Cardiac muscle cell (in vitro differentiated cells and primary cell): ENCODE data around the gene PRTG. TPM values are rescaled to one million over a fixed set of nuclear protein-coding genes. Genes with fewer than 3 reads are reported as not detected.

Experiments used
- DNase-seq, 2 donors: peaks; one replicate each; pipeline versions ENCODE4 v3.0.0 to v3.0.0-alpha.2; 2010 to 2017; ENCODE audit warnings: low read depth in 1 of 2, low spot score in 1 of 2
- H3K27ac ChIP-seq: fragments of 200-600 bp; sonication (generic); 2 replicates; pipeline ENCODE4 v1.5.1; 2016
- H3K27me3 ChIP-seq: fragments of 200-600 bp; sonication (generic); 2 replicates; pipeline ENCODE4 v1.6.0; 2016; ENCODE audit warnings: control low read depth
- H3K36me3 ChIP-seq: fragments of 200-600 bp; sonication (generic); 2 replicates; pipeline ENCODE4 v1.5.1; 2016; ENCODE audit warnings: control low read depth
- H3K4me1 ChIP-seq: fragments of 200-600 bp; sonication (generic); 2 replicates; pipeline ENCODE4 v1.8.1; 2017; ENCODE audit warnings: low read depth, mild to moderate bottlenecking, mixed run types
- H3K4me3 ChIP-seq: fragments of 200-600 bp; sonication (generic); 2 replicates; pipeline ENCODE4 v1.5.1; 2016; ENCODE audit warnings: mild to moderate bottlenecking
- H3K9me3 ChIP-seq: fragments of 200-600 bp; sonication (generic); 2 replicates; pipeline ENCODE4 v1.5.1; 2017; ENCODE audit warnings: low read depth, mild to moderate bottlenecking, control low read depth
- CTCF ChIP-seq: IDR thresholded peaks from 2 replicates; pipeline ENCODE4 v1.5.1; 2012; ENCODE audit warnings: low read depth, mild to moderate bottlenecking, low read length
- polyA plus RNA-seq: library from polyadenylated mRNA; unstranded; fragments of >200 nt; fragmentation: Nextera tagmentation; extraction: Ambion mirVana; gene quantifications from 2 replicates; pipeline ENCODE4 v1.2.1, GENCODE V29; 2016
- total RNA-seq: library from RNA; depleted of rRNA; stranded (reverse); fragments of >200 nt; gene quantifications from 2 replicates; pipeline ENCODE4 v1.2.3, GENCODE V29; 2016

Gene PRTG
- total and polyA plus RNA-seq, 2 experiments from 2014 or later: 16.1 to 93.8 TPM

DNA sequence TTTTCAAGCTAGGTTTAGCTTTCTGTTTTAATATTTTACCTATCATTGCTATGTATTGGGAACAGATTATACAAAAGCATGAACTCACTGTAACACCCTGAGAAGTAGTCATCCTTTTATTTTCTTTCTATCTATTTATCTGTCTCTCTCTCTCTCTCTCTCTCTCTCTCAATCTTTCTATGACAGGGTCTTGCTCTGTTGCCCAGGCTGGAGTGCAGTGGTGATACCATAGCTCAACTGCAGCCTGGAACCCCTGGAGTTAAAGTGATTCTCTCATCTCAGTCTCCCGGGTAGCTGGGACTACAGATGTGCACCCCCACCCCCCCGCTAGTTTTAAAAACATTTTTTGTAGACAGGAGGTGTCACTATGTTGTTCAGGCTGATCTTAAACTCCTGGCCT lies 28.9 kb downstream of the PRTG start:
- Histone ChIP-seq H3K27ac (no peak overlapping the region), H3K36me3 (no peaks in the 10 kb centered on the region), H3K4me1 (peaks cover 19% of the 10 kb centered on the region), H3K9me3 (no peaks in the 10 kb centered on the region), H3K4me3 (no peak overlapping the region), H3K27me3 (no peaks in the 10 kb centered on the region)
- no peak for TF ChIP-seq CTCF
- no peak for DNase-seq

GRCh38 chr15:55712363-55712762 lies 30.6 kb downstream of the PRTG start:
- Histone ChIP-seq H3K36me3 (no peaks in the 10 kb centered on the region), H3K4me1 (peaks cover 25% of the 10 kb centered on the region), H3K27ac (peak overlapping the region; percentile 68), H3K27me3 (no peaks in the 10 kb centered on the region), H3K9me3 (no peaks in the 10 kb centered on the region), H3K4me3 (no peak overlapping the region)
- TF ChIP-seq CTCF: no peak
- DNase-seq: no peak

DNA sequence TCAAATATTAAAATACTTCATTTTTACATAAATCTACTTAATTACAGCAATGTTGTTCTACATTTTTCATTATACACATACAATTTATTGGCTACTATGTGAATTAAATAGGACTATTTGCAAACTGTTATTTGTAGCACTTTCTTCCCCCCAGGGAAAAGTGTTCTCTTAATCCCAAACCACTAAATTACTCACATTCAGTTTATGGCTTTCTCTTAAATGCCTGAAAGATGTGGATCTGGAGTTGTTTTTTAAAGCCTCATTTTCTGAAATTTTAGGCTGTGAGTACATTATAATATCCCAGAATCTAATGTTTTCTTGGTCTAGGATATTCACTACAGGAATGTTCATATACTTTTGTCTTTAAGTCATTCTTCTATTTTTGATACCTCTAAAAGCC lies 32.7 kb downstream of the PRTG start:
- Histone ChIP-seq H3K27me3 (no peaks in the 10 kb centered on the region), H3K36me3 (no peaks in the 10 kb centered on the region), H3K4me3 (no peak overlapping the region), H3K9me3 (no peaks in the 10 kb centered on the region), H3K4me1 (peaks cover 21% of the 10 kb centered on the region), H3K27ac (no peak overlapping the region)
- no peak for DNase-seq
- no peak for TF ChIP-seq CTCF

DNA sequence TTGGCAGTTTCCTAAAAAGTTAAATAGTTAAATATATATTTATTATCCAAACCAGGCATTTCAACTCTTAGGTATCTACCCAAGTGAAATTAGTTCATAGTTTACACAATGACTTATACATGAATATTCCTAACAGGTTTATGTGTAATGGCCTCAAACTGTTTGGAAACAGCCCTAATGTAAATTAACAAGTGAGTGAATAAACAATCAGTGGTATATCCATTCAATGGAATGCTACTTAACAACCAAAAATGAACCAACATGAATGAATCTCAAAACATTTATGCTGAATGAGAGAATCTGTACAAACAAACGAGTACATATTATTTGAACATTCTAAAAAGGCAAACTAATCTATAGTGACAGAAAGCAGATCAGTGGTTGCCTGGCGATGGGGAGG lies 33.5 kb downstream of the PRTG start:
- no peak overlapping the region for H3K27ac ChIP-seq
- H3K9me3 ChIP-seq: no peaks in the 10 kb centered on the region
- H3K4me3 ChIP-seq: no peak overlapping the region
- H3K27me3 ChIP-seq: no peaks in the 10 kb centered on the region
- DNase-seq: no peak
- TF ChIP-seq CTCF: no peak
- H3K36me3 ChIP-seq: no peaks in the 10 kb centered on the region
- H3K4me1 ChIP-seq: peaks cover 15% of the 10 kb centered on the region

DNA sequence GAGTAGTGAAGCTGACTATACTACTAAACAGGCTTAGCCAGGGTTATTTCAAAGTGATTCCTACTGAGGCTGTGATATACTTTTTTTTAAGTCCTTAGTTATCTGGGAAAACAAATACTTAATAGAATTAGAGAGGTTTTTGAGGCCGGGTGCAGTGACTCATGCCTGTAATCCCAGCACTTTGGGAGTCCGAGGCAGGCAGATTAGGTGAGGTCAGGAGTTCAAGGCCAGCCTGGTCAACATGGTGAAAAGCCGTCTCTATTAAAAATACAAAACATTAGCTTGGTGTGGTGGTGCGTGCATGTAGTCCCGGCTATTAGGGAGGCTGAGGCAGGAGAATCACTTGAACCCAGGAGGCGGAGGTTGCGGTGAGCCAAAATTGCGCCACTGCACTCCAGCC lies 34.2 kb downstream of the PRTG start:
- no peak for TF ChIP-seq CTCF
- no peaks in the 10 kb centered on the region for H3K9me3 ChIP-seq
- no peak for DNase-seq
- no peaks in the 10 kb centered on the region for H3K36me3 ChIP-seq
- H3K4me3 ChIP-seq: no peak overlapping the region
- H3K27me3 ChIP-seq: no peaks in the 10 kb centered on the region
- H3K4me1 ChIP-seq: peaks cover 19% of the 10 kb centered on the region
- H3K27ac ChIP-seq: peak overlapping the region; percentile 18

DNA sequence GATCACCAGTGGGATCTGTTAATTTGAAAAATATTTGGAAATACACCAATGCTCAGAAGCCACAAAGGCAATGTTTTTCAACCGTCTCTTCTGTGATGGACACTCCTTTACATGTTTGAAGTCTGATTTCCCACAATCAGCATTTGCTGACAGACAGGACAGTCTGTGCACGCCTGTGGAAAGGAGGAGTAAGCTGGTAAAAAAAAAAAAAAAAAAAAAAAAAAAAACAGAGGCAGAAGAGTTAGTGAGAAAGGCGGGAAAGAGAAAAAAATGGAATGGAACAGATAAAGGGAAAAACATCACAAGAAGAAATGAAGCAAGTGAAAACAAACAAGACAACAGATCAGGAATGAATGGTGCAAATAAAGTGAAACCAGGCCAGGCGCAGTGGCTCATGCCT lies 35.0 kb downstream of the PRTG start:
- H3K9me3 ChIP-seq: no peaks in the 10 kb centered on the region
- no peak for TF ChIP-seq CTCF
- no peak for DNase-seq
- no peaks in the 10 kb centered on the region for H3K36me3 ChIP-seq
- peaks cover 26% of the 10 kb centered on the region for H3K4me1 ChIP-seq
- H3K27ac ChIP-seq: peak overlapping the region; percentile 63
- H3K27me3 ChIP-seq: no peaks in the 10 kb centered on the region
- H3K4me3 ChIP-seq: no peak overlapping the region
